Measurements from ENCODE around the gene GPR75. TPM values are rescaled to one million over a fixed set of nuclear protein-coding genes. Genes with fewer than 3 reads are reported as not detected.
"Not testable (repeated sequence)": the region's sequence is repeated elsewhere in the genome, so short reads cannot be mapped to it uniquely, and the experiment has no call there.

GPR75 gene
- total RNA-seq, 6 experiments from 2014 or later = 1.1 to 2.0 (median 1.5) TPM

- 0 out of 2 replicates have a peak, but pooled peaks cover 1% of the 10 kb centered on the region for H3K36me3 Mint-ChIP-seq (ENCODE audit: low read depth)
Measured at GRCh38 chr2:53842891-53843290, 16.9 kb downstream of the GPR75 start.

GRCh38 chr2:53841651-53842050 is 18.1 kb downstream of the GPR75 start:
- H3K4me3 Mint-ChIP-seq; H3K9me3 Mint-ChIP-seq; H3K36me3 Mint-ChIP-seq (ENCODE audit: low read depth); DNase-seq; H3K27ac Mint-ChIP-seq; H3K4me1 Mint-ChIP-seq (ENCODE audit: low read depth); H3K27me3 Mint-ChIP-seq (ENCODE audit: insufficient read depth): not testable (repeated sequence)

More at GRCh38 chr2:53842891-53843290, 16.9 kb downstream of the GPR75 start:
- Mint-ChIP-seq H3K4me3 (no peak overlapping the region), H3K9me3 (peaks cover 8% of the 10 kb centered on the region), H3K27me3 (ENCODE audit: insufficient read depth) (no peaks in the 10 kb centered on the region), H3K4me1 (ENCODE audit: low read depth) (no peaks in the 10 kb centered on the region), H3K27ac (no peak overlapping the region)
- no peak for DNase-seq
- no peak for TF ChIP-seq CTCF (IDR thresholded peaks at IDR 0.05)

- Mint-ChIP-seq H3K36me3 (ENCODE audit: low read depth) (no peaks in the 10 kb centered on the region; the same call in 1 of the 2 replicates), H3K4me1 (ENCODE audit: low read depth) (no peaks in the 10 kb centered on the region), H3K27me3 (ENCODE audit: insufficient read depth) (no peaks in the 10 kb centered on the region), H3K9me3 (peaks cover 8% of the 10 kb centered on the region), H3K27ac (no peak overlapping the region), H3K4me3 (no peak overlapping the region)
- no peak for DNase-seq
- no peak for TF ChIP-seq CTCF (IDR thresholded peaks at IDR 0.05)
Measured at GRCh38 chr2:53840580-53840979, 19.2 kb downstream of the GPR75 start.

GRCh38 chr2:53829980-53830290 is 29.8 kb downstream of the GPR75 start:
- not testable (repeated sequence) for H3K9me3 Mint-ChIP-seq

GRCh38 chr2:53829273-53829979 is 30.3 kb downstream of the GPR75 start:
- peaks cover 17% of the 10 kb centered on the region for H3K4me1 Mint-ChIP-seq (ENCODE audit: low read depth)
- H3K27me3 Mint-ChIP-seq (ENCODE audit: insufficient read depth) = peaks cover 2% of the 10 kb centered on the region
- no peak for DNase-seq
- no peaks in the 10 kb centered on the region for H3K9me3 Mint-ChIP-seq
- no peak for TF ChIP-seq CTCF (IDR thresholded peaks at IDR 0.05)
- no peak overlapping the region for H3K4me3 Mint-ChIP-seq
- H3K27ac Mint-ChIP-seq = no peak overlapping the region
- H3K36me3 Mint-ChIP-seq (ENCODE audit: low read depth) = peaks cover 15% of the 10 kb centered on the region

More at GRCh38 chr2:53829980-53830290, 29.8 kb downstream of the GPR75 start:
- DNase-seq; H3K4me3 Mint-ChIP-seq; H3K27me3 Mint-ChIP-seq (ENCODE audit: insufficient read depth); H3K27ac Mint-ChIP-seq: not testable (repeated sequence)
- Mint-ChIP-seq H3K4me1 (ENCODE audit: low read depth) (peaks cover 17% of the 10 kb centered on the region), H3K36me3 (ENCODE audit: low read depth) (peaks cover 15% of the 10 kb centered on the region)

- no peak for DNase-seq
- no peak for TF ChIP-seq CTCF (IDR thresholded peaks at IDR 0.05)
- Mint-ChIP-seq H3K36me3 (ENCODE audit: low read depth) (peaks cover 10% of the 10 kb centered on the region), H3K4me1 (ENCODE audit: low read depth) (peaks cover 17% of the 10 kb centered on the region), H3K27me3 (ENCODE audit: insufficient read depth) (peaks cover 2% of the 10 kb centered on the region), H3K4me3 (no peak overlapping the region), H3K27ac (no peak overlapping the region), H3K9me3 (no peaks in the 10 kb centered on the region)
Measured at GRCh38 chr2:53828331-53828730, 31.4 kb downstream of the GPR75 start.

Measured in HFFc6 (cell line).